ENCODE data around the gene RSAD1.

RSAD1 gene

DNA sequence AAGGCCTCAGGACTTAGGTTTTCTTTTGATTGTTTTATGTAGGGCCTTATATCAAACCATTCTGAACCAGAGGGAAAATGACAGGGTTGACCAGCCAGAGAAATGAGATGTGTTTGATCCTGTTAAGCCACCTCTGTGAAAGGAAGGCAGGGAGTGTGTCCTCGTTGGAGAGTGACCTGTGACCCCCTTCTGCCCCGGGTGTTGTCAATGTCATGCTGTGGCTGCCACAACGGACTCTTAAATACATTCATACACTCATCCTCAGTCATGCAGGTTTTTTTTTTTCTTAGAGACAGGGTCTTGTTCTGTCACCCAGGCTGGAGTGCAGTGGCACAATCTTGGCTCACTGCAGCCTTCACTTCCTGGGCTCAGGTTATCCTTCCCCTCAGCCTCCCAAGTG, 35.7 kb downstream of the RSAD1 start:
- no peak overlapping the region for H3K27ac ChIP-seq
- H3K9ac ChIP-seq (ENCODE audit: insufficient read length), result no peak overlapping the region
- H3K36me3 ChIP-seq (ENCODE audit: insufficient read depth, low read length), result no peaks in the 10 kb centered on the region
- no peak for DNase-seq (ENCODE audit: low read depth, low spot score)
- H3K4me3 ChIP-seq, result no peak overlapping the region
- TF ChIP-seq EZH2 (IDR thresholded peaks at IDR 0.05) (no peak), FOXP2 (optimal IDR thresholded peaks at IDR 0.05; ENCODE audit: control extremely low read depth, extremely low read length, insufficient read depth) (no peak), POLR2AphosphoS5 (IDR thresholded peaks at IDR 0.05; ENCODE audit: borderline replicate concordance, low read depth, low read length) (no peak)
- no peaks in the 10 kb centered on the region for H3K9me3 ChIP-seq (ENCODE audit: low read depth, low read length)

DNA sequence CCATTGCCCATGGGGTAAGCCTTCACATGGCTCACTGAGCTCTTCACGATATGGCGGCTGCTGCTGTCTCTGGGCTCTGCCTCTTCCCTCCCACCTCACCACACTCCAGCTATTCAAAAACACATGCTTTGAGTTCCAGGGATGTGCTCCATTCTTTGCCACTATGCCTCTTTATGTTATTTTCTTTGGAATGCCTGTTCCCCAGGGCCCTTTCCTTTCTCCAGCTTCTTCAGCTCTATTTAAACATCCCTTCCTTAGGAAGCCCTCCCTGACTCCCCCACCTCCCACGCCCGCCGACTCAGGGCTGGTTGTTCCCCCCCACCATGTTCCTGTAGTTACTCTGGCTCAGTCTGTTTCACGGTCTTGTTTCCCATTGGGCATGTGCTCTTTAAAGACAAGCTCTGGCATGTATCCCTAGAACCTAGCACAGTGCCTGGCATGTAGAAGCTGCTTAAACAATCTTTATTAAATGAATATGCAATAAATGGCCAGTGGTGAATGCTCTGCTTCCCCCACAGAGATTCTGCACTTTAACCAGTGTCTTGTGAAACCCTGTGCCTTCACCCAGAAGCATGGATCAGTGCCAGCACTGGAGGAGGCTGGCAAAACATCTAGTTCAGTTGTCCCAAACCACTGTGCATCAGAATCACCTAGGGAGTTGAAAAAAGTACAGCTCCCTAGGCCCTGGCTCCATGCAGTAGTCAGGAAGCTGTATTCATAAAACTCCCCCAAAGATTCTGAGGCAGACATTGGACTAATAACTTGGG, 36.5 kb downstream of the RSAD1 start:
- Histone ChIP-seq H3K36me3 (ENCODE audit: insufficient read depth, low read length) (no peaks in the 10 kb centered on the region), H3K9me3 (ENCODE audit: low read depth, low read length) (no peaks in the 10 kb centered on the region), H3K4me3 (no peak overlapping the region), H3K27ac (no peak overlapping the region), H3K9ac (ENCODE audit: insufficient read length) (no peak overlapping the region)
- TF ChIP-seq FOXP2 (optimal IDR thresholded peaks at IDR 0.05; ENCODE audit: control extremely low read depth, extremely low read length, insufficient read depth) (no peak), POLR2AphosphoS5 (IDR thresholded peaks at IDR 0.05; ENCODE audit: borderline replicate concordance, low read depth, low read length) (no peak), EZH2 (IDR thresholded peaks at IDR 0.05) (no peak)
- DNase-seq (ENCODE audit: low read depth, low spot score), result no peak

DNA sequence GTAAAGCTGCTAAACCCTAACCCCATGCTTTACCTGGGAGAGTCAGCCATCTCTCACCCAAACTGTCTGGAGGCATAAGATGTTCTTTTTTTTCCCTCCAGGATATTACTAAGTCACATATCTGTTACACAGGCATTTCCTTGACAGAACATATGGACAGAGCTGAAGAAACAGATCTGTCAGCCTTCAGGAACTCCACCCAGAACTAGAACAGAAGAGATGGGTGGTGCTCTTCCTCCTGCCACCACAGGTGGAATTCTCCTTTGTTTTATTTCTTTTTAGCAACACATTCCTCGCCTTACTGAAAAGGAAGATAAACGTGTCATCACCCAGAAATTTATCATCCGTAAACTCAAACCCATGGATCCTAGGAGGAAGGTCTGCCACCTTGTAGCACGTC, 38.4 kb downstream of the RSAD1 start:
- DNase-seq (ENCODE audit: low read depth, low spot score), result no peak
- no peaks in the 10 kb centered on the region for H3K36me3 ChIP-seq (ENCODE audit: insufficient read depth, low read length)
- H3K9me3 ChIP-seq (ENCODE audit: low read depth, low read length), result no peaks in the 10 kb centered on the region
- TF ChIP-seq POLR2AphosphoS5 (IDR thresholded peaks at IDR 0.05; ENCODE audit: borderline replicate concordance, low read depth, low read length) (no peak), FOXP2 (optimal IDR thresholded peaks at IDR 0.05; ENCODE audit: control extremely low read depth, extremely low read length, insufficient read depth) (no peak), EZH2 (IDR thresholded peaks at IDR 0.05) (no peak)
- no peak overlapping the region for H3K4me3 ChIP-seq
- no peak overlapping the region for H3K9ac ChIP-seq (ENCODE audit: insufficient read length)
- H3K27ac ChIP-seq, result no peak overlapping the region

DNA sequence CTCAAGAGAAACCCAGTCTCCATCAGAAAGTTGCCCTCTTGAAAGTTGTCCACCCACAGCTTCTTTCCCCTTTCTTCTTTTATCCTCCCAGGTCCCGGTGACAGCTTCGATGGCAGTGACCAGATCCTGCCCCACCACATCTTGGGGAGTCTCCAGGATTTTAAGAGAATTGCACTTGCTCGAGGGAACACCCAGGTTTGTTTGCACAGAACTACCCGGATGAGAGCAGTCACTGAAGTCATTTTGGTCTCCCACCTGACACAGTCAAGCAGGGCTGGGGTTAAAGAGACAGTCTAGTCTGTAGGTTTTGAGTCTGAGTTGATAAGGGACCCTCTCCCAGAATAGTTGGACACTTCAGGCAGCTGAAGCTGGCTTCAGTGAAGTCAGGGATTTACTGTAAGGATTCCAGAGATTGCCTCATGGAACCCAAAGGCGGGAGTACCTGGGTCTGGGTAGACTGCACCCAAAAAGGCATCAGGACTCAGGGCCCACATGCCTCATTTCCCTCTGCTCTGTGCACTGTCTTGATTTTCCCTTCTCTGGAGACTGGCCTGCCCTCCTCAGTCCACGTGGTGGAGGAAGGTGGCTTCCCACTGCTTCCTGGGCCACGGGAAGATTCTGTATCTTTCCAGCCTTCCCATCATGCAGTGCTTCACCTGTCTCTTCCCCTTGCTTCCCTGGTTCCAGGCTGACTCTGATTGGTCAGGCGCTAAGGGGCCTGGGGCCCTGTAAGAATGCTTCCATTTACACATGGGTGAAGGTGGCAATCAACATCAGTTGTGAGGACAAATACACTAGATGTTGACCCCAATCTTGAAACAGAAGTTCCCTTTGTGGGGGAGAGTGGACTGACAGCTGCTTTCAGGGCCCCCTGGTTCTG, 39.1 kb downstream of the RSAD1 start:
- Histone ChIP-seq H3K9me3 (ENCODE audit: low read depth, low read length) (no peaks in the 10 kb centered on the region), H3K9ac (ENCODE audit: insufficient read length) (no peak overlapping the region), H3K27ac (no peak overlapping the region), H3K4me3 (no peak overlapping the region), H3K36me3 (ENCODE audit: insufficient read depth, low read length) (no peaks in the 10 kb centered on the region)
- no peak for DNase-seq (ENCODE audit: low read depth, low spot score)
- no peak for TF ChIP-seq EZH2 (IDR thresholded peaks at IDR 0.05)
- TF ChIP-seq POLR2AphosphoS5 (IDR thresholded peaks at IDR 0.05; ENCODE audit: borderline replicate concordance, low read depth, low read length), result no peak
- TF ChIP-seq FOXP2 (optimal IDR thresholded peaks at IDR 0.05; ENCODE audit: control extremely low read depth, extremely low read length, insufficient read depth), result no peak

DNA sequence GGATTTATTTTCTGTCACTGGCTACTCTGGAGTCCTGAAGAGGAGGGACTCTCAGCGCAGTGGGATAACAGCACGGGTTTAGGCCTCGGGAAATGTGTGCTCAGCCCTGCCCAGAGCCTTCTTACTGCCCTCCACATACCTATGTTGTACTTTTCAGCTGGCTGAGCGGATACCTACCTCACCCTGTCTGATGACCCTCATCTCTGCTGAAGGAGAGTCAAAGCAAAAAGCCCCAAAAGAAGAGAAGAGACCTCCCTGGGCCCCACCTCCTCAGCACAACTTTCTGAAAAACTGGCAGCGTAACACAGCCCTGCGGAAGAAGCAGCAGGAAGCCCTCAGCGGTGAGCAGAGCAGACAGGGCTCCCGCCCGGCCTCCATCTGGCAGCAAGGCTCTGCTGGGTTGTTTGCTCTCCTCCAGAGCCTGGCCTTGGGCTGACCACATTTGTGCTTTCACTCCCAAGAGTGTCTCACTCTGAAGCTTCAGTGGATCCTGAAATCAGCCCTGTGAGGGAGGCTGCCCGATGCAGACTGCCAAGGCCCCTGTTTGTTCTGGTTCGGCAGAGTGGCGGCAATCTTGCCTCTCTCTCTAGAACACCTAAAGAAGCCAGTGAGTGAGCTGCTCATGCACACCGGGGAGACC, 39.8 kb downstream of the RSAD1 start:
- DNase-seq (ENCODE audit: low read depth, low spot score), result no peak
- no peak overlapping the region for H3K4me3 ChIP-seq
- no peak overlapping the region for H3K27ac ChIP-seq
- H3K36me3 ChIP-seq (ENCODE audit: insufficient read depth, low read length), result no peaks in the 10 kb centered on the region
- TF ChIP-seq FOXP2 (optimal IDR thresholded peaks at IDR 0.05; ENCODE audit: control extremely low read depth, extremely low read length, insufficient read depth), result no peak
- no peak for TF ChIP-seq EZH2 (IDR thresholded peaks at IDR 0.05)
- no peak for TF ChIP-seq POLR2AphosphoS5 (IDR thresholded peaks at IDR 0.05; ENCODE audit: borderline replicate concordance, low read depth, low read length)
- H3K9ac ChIP-seq (ENCODE audit: insufficient read length), result no peak overlapping the region
- no peaks in the 10 kb centered on the region for H3K9me3 ChIP-seq (ENCODE audit: low read depth, low read length)

GRCh38 chr17:50519141-50519834, 40.6 kb downstream of the RSAD1 start:
- DNase-seq (ENCODE audit: low read depth, low spot score), result no peak
- Histone ChIP-seq H3K27ac (no peak overlapping the region), H3K9me3 (ENCODE audit: low read depth, low read length) (no peaks in the 10 kb centered on the region), H3K4me3 (no peak overlapping the region), H3K9ac (ENCODE audit: insufficient read length) (no peak overlapping the region), H3K36me3 (ENCODE audit: insufficient read depth, low read length) (no peaks in the 10 kb centered on the region)
- TF ChIP-seq POLR2AphosphoS5 (IDR thresholded peaks at IDR 0.05; ENCODE audit: borderline replicate concordance, low read depth, low read length) (no peak), EZH2 (IDR thresholded peaks at IDR 0.05) (no peak), FOXP2 (optimal IDR thresholded peaks at IDR 0.05; ENCODE audit: control extremely low read depth, extremely low read length, insufficient read depth) (no peak)

GRCh38 chr17:50520483-50520882, 41.8 kb downstream of the RSAD1 start:
- DNase-seq (ENCODE audit: low read depth, low spot score), result no peak
- no peak overlapping the region for H3K9ac ChIP-seq (ENCODE audit: insufficient read length)
- no peaks in the 10 kb centered on the region for H3K36me3 ChIP-seq (ENCODE audit: insufficient read depth, low read length)
- H3K4me3 ChIP-seq, result no peak overlapping the region
- H3K9me3 ChIP-seq (ENCODE audit: low read depth, low read length), result no peaks in the 10 kb centered on the region
- no peak overlapping the region for H3K27ac ChIP-seq
- TF ChIP-seq POLR2AphosphoS5 (IDR thresholded peaks at IDR 0.05; ENCODE audit: borderline replicate concordance, low read depth, low read length) (no peak), EZH2 (IDR thresholded peaks at IDR 0.05) (no peak), FOXP2 (optimal IDR thresholded peaks at IDR 0.05; ENCODE audit: control extremely low read depth, extremely low read length, insufficient read depth) (no peak)

Measured in SK-N-MC (cell line).